ENCODE data around the gene LCOR.
A peak's percentile ranks its signal among the peaks of the same experiment; 100 is the strongest.
"Not testable (repeated sequence)": the region's sequence is repeated elsewhere in the genome, so short reads cannot be mapped to it uniquely, and the experiment has no call there.

Gene LCOR

GRCh38 chr10:97032624-97033023 lies 200.5 kb downstream of the LCOR start:
- no peak for DNase-seq (ENCODE audit: low read depth in 3 of 3)

GRCh38 chr10:97033841-97034240 lies 201.7 kb downstream of the LCOR start:
- DNase-seq (ENCODE audit: low read depth in 3 of 3): not testable (repeated sequence)

DNA sequence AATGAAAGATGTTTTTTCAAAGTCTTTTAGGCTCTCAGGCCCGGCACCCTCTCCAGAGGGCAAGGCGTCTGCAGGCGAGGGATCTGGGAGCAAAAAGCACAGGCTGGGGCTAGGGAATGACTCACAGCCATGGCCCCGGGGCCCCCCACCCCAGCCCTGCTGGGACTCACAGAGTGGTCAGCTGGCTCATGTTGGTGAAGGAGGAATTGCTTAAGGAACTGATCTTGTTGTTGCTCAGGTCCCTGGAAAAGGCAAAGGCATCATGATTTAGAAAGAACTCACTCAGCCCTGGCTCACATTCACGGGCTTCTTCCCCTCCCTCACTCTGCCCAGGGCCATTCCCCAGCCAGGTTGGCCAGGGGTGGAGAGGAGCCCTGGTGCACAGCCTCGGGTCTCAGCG lies 202.2 kb downstream of the LCOR start:
- DNase-seq (ENCODE audit: low read depth in 3 of 3): no peak

DNA sequence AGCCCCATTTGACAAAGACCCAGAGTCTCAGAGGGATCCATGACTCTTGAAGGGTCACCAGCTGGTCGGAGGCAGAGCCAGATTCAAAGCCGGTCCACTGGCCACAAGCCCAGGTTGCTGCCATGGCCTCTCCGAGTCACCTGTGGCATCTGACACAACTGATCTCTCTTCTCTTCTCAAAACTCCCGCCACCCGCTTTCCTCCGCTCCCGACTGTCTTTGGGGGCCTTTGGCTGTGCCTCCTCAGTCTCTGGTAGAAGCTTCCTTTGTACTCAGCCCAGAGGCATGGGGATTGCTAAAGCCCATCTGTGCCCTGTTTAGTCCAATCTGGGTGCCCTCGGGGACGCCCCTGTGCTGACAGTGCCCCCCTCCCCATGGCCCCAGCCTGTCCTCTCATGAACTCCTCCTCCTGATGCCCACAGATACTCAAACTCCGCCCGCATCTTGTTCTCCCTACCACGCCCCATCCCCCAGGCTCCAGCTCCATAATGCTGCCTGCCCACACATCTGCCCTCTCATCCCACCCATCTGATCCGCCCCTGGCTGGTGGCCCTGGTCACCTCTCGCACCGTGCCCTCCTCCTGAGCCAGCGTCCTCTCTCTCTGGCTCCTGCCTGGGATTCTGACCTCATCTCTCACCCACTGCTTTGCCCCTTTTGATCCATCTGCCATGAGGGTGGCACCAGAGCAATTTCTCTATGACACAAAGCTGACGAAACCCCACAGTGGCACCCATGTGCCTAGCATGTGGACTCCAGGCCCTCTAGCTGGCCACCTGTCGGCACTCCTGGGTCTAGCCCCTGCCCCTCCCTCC lies 203.1 kb downstream of the LCOR start:
- DNase-seq (ENCODE audit: low read depth in 3 of 3): no peak

DNA sequence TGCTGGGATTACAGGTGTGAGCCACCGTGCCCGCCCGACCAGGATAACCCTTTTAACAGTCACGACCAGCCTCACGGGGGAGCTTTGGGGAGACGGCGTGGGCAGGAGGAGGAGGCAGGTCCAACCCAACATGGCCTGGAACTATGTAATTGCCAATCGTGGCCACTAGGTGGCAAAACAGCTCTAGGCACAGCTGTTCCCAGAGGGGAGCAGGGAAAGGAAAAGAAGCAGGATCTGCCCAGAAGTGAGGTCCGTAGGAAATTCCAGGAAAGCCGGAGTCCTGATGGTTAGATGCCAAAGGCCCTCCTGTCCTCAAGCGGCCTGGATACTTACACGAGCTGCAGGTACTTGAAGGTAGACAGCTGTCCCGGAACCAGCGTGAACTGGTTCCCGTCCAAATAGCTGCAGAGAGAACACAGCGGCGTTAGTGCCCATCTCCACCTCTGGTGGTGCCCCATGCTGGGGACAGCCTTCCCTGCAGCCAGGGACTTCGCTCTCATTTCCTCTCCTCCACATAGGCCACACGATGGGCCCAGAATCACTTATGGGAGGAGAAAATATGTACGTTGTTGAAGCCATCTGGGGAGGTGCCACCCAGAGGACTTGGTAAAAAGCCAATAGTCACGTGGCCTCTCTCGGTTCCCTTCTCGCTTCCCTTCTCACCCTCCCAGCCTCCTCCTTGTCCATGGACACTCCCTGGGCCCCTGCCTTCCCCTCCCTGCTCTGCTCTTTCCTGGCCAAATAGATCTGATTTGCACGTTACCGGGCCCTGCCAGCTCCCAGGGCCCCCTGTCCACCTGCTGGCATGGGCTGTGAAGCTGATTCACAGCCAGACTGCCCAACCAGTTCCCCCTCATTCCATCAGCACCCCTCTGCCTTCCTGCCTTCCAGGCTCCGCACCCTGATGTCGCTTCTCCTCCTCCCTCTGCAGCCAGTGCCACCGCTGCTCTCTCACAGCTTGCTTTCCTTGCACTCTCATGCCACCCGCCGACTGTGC lies 205.6 kb downstream of the LCOR start:
- DNase-seq (ENCODE audit: low read depth in 3 of 3): peak; percentile 52 to 73 (median 56)

DNA sequence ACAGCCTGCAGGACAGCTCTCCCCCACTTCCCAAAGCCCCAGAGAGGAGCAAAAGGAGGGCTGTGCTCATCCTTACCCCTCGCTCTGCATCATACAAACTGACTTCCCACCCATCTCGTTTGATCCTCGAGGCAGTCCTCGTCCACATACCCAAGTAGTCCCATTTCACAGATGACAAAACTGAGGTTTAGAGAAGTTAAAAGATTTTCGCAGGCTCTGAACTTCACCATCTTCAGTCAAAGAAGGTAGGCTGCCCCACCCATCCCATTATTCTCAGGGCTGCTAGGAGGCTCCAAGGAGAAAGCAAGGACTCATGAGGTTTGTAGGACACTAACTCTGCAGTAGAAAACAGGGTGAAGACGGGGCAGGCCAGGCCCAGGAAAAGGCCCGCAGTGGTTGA lies 206.6 kb downstream of the LCOR start:
- DNase-seq (ENCODE audit: low read depth in 3 of 3): no peak

DNA sequence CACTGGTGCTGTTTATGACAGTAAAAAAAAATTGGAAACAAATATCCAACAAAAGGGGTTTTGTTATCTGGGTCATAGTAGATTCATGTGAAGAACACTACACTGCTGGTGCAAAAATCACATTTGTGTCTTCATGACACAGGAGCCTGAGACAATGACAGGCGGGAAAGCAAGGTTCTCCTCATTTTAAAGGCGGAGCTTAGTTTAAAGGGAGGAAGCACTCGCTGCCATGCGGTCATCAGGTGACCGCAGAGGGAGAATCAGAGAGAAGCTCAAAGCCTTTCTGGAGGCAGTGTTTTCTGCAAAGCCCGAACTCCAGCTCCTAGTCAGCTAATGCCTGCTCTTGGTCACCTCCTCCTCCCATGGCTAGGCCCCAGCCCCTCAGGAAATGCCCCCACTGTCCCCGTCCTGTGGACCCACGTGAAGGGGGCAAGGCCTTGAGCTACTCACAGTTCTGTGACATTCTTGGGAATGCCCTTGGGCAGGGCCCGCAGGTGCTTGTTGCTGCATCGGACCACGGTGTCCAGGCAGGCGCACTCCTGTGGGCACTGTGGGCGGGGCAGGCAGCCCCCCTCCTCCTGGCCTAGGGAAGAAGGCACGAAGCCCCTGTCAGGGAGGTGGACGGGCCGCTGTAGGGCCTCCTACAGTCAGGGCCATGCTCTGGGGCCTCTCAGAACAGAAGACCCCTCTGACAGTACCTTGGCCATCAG lies 207.6 kb downstream of the LCOR start:
- DNase-seq (ENCODE audit: low read depth in 3 of 3): no peak

DNA sequence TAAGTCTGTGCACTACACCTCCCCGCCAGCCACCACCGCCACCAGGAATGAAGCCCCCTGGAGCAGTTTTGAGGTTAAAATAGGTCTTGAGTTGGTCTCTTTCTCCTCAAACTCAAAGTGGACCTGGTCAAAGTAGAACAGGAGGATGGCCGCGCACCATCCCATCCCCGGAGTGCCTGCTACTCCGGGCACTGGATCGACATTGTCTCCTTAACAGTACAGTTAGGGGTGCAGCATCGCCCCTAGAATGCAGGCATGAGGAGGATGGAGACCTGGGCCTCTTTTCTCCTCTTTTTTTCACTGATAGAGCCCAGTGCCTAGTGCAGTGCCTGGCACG lies 208.1 kb downstream of the LCOR start:
- no peak for DNase-seq (ENCODE audit: low read depth in 3 of 3)

- no peak for DNase-seq (ENCODE audit: low read depth in 3 of 3)
Observed at GRCh38 chr10:97040706-97041105, 208.6 kb downstream of the LCOR start.

- no peak for DNase-seq (ENCODE audit: low read depth in 3 of 3)
Observed at GRCh38 chr10:97042081-97042480, 210.0 kb downstream of the LCOR start.

- no peak for DNase-seq (ENCODE audit: low read depth in 3 of 3)
Observed at GRCh38 chr10:97042716-97043562, 210.8 kb downstream of the LCOR start.

DNA sequence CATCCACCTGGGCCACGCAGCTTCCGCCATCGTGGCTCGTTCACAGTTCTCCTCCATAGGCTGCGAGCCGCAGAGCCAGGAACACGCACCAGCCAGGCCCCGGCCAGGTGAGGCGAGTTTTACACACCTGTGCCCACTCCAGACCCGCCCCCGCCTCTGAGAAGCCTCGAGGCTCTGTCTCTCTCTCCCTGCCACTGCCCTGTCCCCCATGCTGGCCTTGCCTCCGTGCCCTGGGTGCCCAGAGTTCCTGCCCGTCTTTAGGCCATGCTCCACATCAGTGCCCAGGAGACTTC lies 211.4 kb downstream of the LCOR start:
- DNase-seq (ENCODE audit: low read depth in 3 of 3): no peak

All from stimulated activated CD4-positive, alpha-beta T cell treated with anti-CD3 and anti-CD28 coated beads, TNF-alpha, amount 100 ng/mL, for 24 hours (primary cell).